Natural killer cell (primary cell): ENCODE results near the gene PRAMEF11. TPM values are rescaled to one million over a fixed set of nuclear protein-coding genes. Genes with fewer than 3 reads are reported as not detected.

Experiments used
- ATAC-seq, 3 donors: fragments of 150-1000 bp in 2 of 3; fragments of 200-7000 bp in 1 of 3; cut with Tn5 transposase; 1 replicate in 1 of 3; 2 replicates in 2 of 3; pipeline ENCODE4 v1.10.0; 2021; ENCODE audit warnings: mild to moderate bottlenecking in 2 of 3, moderate library complexity in 2 of 3
- DNase-seq, 2 donors: peaks; one replicate each; pipeline versions ENCODE4 v3.0.0 to v3.0.0-alpha.2; 2013 to 2021; ENCODE audit warnings: mixed read lengths in 1 of 2
- H3K27ac ChIP-seq: one replicate; pipeline ENCODE4 v1.5.1; 2013; ENCODE audit warnings: mild to moderate bottlenecking, low read length
- H3K27me3 ChIP-seq: one replicate; pipeline ENCODE4 v1.6.1; 2013; ENCODE audit warnings: low read length; ENCODE audit not compliant: control insufficient read depth, insufficient read depth
- H3K36me3 ChIP-seq: one replicate; pipeline ENCODE4 v1.6.1; 2013; ENCODE audit warnings: low read length; ENCODE audit not compliant: control insufficient read depth, insufficient read depth
- H3K4me1 ChIP-seq: one replicate; pipeline ENCODE4 v1.6.1; 2013; ENCODE audit warnings: low read length; ENCODE audit not compliant: control insufficient read depth, insufficient read depth
- H3K4me3 ChIP-seq: one replicate; pipeline ENCODE4 v1.5.1; 2013; ENCODE audit warnings: low read length
- H3K9me3 ChIP-seq: one replicate; pipeline ENCODE4 v1.6.1; 2013; ENCODE audit warnings: low read length; ENCODE audit not compliant: control insufficient read depth, insufficient read depth
- H3K27ac Mint-ChIP-seq, 2 donors: one replicate each; pipeline ENCODE4 v1.8.0; 2022; ENCODE audit warnings: mild to moderate bottlenecking in 2 of 2, mixed read lengths in 2 of 2, moderate library complexity in 1 of 2
- H3K27me3 Mint-ChIP-seq, 2 donors: one replicate each; pipeline ENCODE4 v1.8.0; 2022; ENCODE audit warnings: low read depth in 2 of 2, mixed read lengths in 2 of 2
- H3K36me3 Mint-ChIP-seq: one replicate; pipeline ENCODE4 v1.8.0; 2022; ENCODE audit warnings: mixed read lengths
- H3K4me1 Mint-ChIP-seq, 2 donors: one replicate each; pipeline ENCODE4 v1.8.0; 2022; ENCODE audit warnings: mixed read lengths in 2 of 2
- H3K4me3 Mint-ChIP-seq: one replicate; pipeline ENCODE4 v1.8.0; 2022; ENCODE audit warnings: mild to moderate bottlenecking, moderate library complexity, mixed read lengths
- H3K9me3 Mint-ChIP-seq, 2 donors: one replicate each; pipeline ENCODE4 v1.8.0; 2022; ENCODE audit warnings: mixed read lengths in 2 of 2
- WGBS: methylation state at CpG from one replicate; pipeline ENCODE4 v1.1.7; 2013; ENCODE audit warnings: missing lambda C conversion rate; ENCODE audit not compliant: insufficient coverage; 5-methylcytosine and 5-hydroxymethylcytosine counted together
- intact Hi-C: fragments of 100-400 bp; cut with micrococcal nuclease; formaldehyde crosslinking; loops from one replicate; pipeline ENCODE4 v1.14.2; 2022
- total RNA-seq, 4 donors: library from RNA; stranded (reverse); fragments of 120-200 nt in 1 of 4; gene quantifications; one replicate each; pipeline versions ENCODE4 v1.2.3 to v1.2.4, GENCODE V29; 2013 to 2022
- TF ChIP-seq, protein P1 (sequence below): fragments of 200-600 bp; IDR thresholded peaks from one replicate; pipeline ENCODE4 v1.8.0; 2022; ENCODE audit warnings: antibody characterized with exemption

PRAMEF11 gene
- total RNA-seq, 3 donors from 2014 or later (not counting 1 experiment from before 2014, with no cell fraction given): not detected

- H3K27me3 ChIP-seq: no peaks in the 10 kb centered on the region
- H3K4me3 ChIP-seq: no peak overlapping the region
- H3K27ac ChIP-seq: no peak overlapping the region
- ATAC-seq (no peak), DNase-seq (no peak)
- Mint-ChIP-seq H3K9me3 (no peaks in the 10 kb centered on the region), H3K27ac (no peak overlapping the region), H3K4me3 (no peak overlapping the region), H3K27me3 (peaks cover 13 to 56% of the 10 kb centered on the region in 2 donors), H3K4me1 (no peaks in the 10 kb centered on the region), H3K36me3 (no peaks in the 10 kb centered on the region)
- intact Hi-C loops: no loop called here
- no peaks in the 10 kb centered on the region for H3K4me1 ChIP-seq
- WGBS: 86% methylated on average over 5 of the region's 5 CpGs
- TF ChIP-seq, protein P1, sequence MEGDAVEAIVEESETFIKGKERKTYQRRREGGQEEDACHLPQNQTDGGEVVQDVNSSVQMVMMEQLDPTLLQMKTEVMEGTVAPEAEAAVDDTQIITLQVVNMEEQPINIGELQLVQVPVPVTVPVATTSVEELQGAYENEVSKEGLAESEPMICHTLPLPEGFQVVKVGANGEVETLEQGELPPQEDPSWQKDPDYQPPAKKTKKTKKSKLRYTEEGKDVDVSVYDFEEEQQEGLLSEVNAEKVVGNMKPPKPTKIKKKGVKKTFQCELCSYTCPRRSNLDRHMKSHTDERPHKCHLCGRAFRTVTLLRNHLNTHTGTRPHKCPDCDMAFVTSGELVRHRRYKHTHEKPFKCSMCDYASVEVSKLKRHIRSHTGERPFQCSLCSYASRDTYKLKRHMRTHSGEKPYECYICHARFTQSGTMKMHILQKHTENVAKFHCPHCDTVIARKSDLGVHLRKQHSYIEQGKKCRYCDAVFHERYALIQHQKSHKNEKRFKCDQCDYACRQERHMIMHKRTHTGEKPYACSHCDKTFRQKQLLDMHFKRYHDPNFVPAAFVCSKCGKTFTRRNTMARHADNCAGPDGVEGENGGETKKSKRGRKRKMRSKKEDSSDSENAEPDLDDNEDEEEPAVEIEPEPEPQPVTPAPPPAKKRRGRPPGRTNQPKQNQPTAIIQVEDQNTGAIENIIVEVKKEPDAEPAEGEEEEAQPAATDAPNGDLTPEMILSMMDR: no peak
- no peaks in the 10 kb centered on the region for H3K9me3 ChIP-seq
- no peaks in the 10 kb centered on the region for H3K36me3 ChIP-seq
Observed at GRCh38 chr1:12774801-12775345, 56.3 kb downstream of the PRAMEF11 start.

Other genes starting within 250 kb of the PRAMEF11 start
- gene DHRS3, start 213.2 kb downstream of the PRAMEF11 start, total RNA-seq: 100 to 1,000 TPM; 106 to 175 (median 153) TPM
- not detected for gene AADACL4, start 187.3 kb downstream of the PRAMEF11 start, total RNA-seq
- not detected for gene AADACL3, start 115.3 kb downstream of the PRAMEF11 start, total RNA-seq
- not detected for gene CFAP107, start 85.2 kb downstream of the PRAMEF11 start, total RNA-seq
- not detected for gene PRAMEF12, start 57.7 kb downstream of the PRAMEF11 start, total RNA-seq
- not detected for gene PRAMEF1, start 40.0 kb downstream of the PRAMEF11 start, total RNA-seq
- not detected for gene HNRNPCL1, start 17.3 kb upstream of the PRAMEF11 start, total RNA-seq
- gene PRAMEF2, start 25.7 kb upstream of the PRAMEF11 start, total RNA-seq: not detected
- not detected for gene PRAMEF4, start 54.8 kb upstream of the PRAMEF11 start, total RNA-seq
- not detected for gene PRAMEF10, start 66.9 kb upstream of the PRAMEF11 start, total RNA-seq
- not detected for gene PRAMEF7, start 85.2 kb upstream of the PRAMEF11 start, total RNA-seq
- gene PRAMEF6, start 116.2 kb upstream of the PRAMEF11 start, total RNA-seq: not detected
- gene PRAMEF27, start 225.2 kb upstream of the PRAMEF11 start, total RNA-seq: not detected
- gene HNRNPCL3, start 229.4 kb upstream of the PRAMEF11 start, total RNA-seq: not detected
- gene PRAMEF25, start 239.4 kb upstream of the PRAMEF11 start, total RNA-seq: not detected